Activated CD8-positive, alpha-beta memory T cell treated with anti-CD3 and anti-CD28 coated beads, Interleukin-2, amount 50 U/mL, for 1 hour (primary cell): ENCODE measurements around the gene MON1A.
"Not testable (repeated sequence)": the region's sequence is repeated elsewhere in the genome, so short reads cannot be mapped to it uniquely, and the experiment has no call there.

ENCODE experiments used
- DNase-seq: peaks from one replicate; pipeline ENCODE4 v3.0.0-alpha.2; 2020; ENCODE audit errors: extremely low read depth

The MON1A gene

GRCh38 chr3:49917806-49918590 is 11.6 kb downstream of the MON1A start:
- DNase-seq = not testable (repeated sequence)

DNA sequence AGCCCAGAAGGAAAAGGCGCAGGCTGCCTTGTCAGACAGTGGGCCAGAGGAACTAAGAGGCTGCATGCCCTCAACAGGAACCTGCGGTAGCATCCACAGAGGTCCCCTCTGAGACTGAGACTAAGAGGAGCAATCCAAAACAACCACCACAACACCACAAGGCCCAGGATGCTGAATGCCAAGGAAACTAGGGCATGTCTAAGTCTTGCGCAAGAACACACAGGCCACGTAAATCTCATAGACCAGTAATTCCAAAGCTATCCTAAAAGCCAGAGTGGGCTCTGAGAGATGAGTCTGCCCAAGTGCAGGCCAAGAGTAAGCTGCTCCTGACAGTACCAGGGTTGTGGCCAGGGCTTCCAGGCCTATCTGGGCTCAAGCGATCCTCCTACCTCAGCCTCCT is 12.9 kb downstream of the MON1A start:
- no peak for DNase-seq

- no peak for DNase-seq
These were observed 14.7 kb downstream of the MON1A start for GRCh38 chr3:49914906-49915305.

DNA sequence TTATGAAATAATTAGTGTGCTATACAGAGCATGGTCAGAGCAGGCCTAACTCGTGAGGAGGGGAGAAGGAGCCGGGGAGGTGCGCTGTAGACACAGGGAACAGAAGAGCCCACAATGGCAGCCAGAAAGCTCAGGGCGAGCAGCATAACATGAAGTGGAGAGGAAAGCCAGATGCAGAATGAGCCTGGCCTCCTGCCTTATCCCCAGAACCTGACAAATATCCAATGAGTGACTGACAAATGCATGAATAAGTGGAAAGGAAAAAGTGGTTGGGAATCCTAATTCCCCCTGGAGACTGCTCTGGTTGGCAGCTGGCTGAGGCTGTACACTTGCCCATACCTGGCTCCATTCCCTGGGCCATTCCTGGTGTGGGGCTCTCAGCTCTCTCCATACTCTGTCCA is 16.7 kb downstream of the MON1A start:
- DNase-seq = no peak

GRCh38 chr3:49911611-49912010 is 18.0 kb downstream of the MON1A start:
- DNase-seq = no peak

GRCh38 chr3:49911124-49911420 is 18.5 kb downstream of the MON1A start:
- DNase-seq = no peak

GRCh38 chr3:49910409-49911123 is 19.0 kb downstream of the MON1A start:
- DNase-seq = no peak

- no peak for DNase-seq
These were observed 21.0 kb downstream of the MON1A start for GRCh38 chr3:49908373-49909199.

DNA sequence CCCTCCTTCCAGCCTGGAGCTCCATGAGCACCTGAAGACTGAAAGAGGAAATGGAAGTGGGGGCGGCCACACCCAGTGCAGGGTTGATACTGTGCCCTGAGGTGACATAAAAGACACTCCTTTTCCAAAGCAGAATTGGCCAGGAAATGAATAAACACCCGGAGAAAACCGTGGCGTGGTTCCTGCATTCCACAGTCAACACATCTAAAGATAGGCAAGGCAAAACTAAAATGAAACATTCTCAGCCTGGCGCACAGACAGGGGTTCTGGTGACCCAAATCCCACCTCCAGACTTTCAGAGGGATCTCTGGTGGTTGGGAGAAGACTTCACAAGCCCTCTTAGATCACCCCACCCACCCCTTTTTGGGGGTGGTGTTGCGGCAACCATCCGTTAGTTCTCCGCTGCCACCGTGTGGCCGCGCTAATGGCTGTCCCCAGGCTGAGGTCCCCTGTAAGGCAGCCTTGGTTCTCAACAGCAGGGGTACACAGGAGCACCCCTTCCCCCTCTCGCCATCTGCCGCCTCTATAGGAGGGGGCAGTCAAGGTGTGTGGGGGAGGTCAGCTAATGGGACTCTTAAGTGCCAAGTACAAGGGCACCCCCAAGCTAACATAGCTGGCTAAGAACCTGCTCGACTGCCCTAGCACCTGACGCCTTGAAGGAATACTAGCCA is 23.4 kb downstream of the MON1A start:
- no peak for DNase-seq

DNA sequence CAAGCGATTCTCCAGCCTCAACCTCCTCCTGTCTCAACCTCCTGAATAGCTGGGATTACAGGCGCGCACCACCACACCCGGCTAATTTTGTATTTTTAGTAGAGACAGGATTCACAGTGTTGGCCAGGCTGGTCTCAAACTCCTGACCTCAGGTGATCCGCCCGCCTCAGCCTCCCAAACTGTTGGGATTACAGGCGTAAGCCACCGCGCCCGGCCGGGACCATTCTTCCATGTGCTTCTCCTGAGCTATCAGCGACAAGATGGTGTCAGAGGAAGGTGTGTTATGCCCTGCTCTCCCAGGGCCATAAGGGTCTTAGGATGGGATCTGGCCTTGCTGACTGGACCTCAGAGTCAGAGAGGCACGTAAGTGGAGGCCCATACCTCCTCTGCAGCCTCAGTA is 25.2 kb downstream of the MON1A start:
- DNase-seq = not testable (repeated sequence)

DNA sequence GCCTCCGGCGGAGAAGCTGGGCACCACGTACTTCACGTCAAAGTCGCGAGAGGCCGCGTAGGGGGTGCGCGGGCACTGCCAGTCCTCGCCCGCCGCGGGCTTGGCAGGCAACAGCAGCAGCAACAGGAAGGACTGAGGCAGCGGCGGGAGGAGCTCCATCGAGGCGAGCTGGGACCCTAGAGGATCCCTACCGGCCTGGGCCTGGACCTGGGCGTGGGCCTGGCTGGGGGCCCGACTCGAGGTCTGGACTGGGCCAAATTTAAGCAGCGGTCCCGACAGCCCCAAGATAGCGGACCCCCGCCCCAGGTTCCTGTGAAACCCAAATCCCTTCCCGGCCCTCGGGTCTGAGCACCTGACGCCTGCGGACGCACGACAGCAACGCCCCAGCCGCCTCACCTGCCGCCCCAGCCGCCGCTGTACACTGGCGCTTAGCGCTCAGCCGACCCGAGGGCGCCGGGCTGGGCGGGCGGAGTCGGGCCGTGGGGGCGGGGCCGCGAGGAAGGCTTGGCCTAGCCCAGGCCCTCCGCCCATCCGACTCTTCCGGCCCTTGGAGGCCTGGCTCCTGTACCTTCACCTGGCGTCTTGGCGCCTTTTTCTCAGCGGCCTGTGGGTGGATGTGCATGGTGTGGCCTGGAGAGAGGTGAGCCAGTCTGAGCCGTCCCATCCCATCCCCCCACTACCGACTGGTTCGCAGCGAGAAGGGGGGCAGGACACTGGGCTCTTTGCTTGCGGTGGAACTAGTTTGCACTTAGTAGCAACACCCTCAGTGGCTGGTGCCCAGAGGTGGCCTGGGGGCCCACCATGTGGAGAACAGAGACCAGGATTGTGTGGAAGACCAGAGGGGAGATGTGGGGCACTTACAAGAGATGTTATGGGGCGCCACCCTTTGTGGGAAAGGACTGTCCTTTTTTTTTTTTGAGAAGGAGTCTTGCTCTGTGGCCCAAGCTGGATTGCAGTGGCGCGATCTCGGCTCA is 25.9 kb downstream of the MON1A start, which contains the start of gene MST1R:
Gene MST1R (minus strand): TSS at position 423 of the 974 bp plus-strand sequence. CDS start 264 bp downstream, at position 159.
- DNase-seq = peak; percentile 36

DNA sequence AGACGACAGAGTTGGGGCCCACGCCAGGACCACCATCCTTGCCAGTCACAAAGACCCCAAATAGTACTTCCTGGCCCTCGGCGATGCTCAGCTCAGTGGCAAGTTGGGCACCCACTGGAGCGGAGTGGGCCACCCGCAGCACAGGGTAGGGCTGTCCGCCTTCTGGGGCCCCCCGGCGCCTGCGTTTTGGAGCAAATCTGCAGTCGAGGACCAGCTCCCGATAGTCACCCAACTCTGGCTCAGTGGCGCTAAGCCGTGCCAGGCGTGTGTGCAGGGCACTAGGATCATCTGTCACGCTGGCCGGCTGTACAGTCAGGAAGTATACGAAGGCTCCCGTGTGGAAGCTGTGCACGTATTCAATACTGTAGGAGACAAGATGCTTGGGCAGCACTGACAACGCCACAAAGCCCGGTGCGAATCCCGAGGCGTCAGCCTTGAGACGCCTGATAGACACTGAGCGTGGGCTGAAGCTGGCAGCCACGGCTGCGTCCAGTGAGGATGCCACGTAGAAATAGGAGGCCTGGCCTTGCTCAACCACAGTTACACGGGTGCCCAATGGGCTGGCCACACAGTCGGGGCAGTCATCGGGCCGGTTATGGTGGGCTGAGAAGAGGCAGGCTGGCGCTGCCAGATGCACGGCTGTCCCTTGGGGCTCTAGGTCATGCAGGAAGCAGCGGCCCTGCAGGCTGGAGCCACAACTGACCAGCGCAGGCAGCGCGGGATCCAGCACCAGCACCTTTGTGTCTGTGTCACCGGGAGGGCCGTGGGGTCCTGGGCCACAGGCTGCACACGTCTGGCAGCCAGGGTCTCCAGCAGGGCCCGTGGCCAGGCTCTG is 26.9 kb downstream of the MON1A start:
- DNase-seq = no peak

GRCh38 chr3:49901366-49902339 is 28.0 kb downstream of the MON1A start:
- DNase-seq = no peak

DNA sequence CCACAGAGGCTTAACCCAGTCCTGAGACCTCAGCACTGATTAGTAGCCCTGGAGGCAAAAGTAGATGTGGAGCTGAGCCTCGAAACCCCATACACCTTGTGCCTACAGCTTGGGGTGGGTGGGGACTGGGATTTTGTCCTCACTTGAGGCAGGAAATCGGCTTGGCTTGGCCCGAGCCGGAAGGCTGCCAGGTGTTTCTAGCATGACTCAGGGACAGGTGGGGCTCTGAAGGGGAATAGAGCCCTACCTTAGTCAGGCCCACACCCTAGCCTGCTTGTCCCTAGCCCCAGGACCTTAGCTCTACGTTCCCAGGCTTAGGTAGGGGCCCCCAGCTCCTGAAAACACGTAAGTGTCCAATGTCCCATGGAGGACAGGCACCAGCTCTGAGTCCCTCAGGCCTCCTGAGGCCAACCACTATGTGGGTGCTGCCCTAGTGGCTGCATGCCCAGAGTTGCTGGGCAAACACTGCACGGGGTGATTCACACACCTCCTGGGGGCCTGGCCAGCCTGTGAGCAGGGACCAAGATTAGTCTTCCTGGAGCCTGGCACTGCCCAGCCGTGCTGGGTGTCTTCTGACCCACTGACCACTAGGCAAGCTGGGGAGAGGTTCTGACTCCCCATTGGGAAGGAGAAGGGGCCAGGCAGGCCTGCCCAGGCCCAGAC is 29.0 kb downstream of the MON1A start:
- DNase-seq = no peak

DNA sequence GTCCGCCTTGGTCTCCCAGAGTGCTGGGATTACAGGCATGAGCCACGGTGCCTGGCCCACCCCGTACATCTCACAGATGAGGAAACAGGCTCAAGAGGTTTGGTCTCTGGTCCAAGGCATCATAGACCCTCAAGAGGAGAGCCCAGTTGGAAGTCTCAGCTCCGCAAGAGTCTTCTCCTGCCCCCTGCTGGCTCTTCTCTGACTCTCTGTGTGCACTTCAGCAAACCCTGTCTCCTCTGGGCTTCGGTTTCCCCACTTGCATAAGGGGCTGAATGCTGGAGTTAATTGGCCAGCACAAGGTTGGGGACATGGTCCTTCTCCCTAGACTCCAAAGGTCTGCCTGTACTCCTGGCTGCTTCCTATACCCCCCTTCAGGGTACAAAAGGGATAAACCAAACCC is 29.8 kb downstream of the MON1A start:
- no peak for DNase-seq

GRCh38 chr3:49898991-49899390 is 30.6 kb downstream of the MON1A start:
- DNase-seq = no peak

DNA sequence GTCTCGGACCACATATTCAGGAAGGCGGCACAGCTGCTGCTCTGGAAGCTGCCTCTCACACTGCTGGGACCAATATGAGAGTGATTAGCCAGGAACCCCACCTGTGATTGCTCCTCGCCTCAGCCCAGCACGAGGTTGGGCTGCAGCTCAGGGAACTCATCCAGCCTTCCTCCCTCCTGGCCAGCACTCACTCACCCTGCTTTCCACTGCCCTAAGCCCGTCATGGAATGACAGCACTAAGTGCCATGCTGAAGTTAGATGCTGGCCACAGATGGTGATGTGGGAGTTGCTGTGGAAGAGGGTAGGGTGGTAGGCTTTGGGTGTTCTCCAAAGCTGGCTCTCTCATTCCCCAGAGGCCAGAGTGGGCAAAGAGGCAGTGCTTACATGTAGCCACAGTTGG is 33.3 kb downstream of the MON1A start:
- DNase-seq = no peak

- DNase-seq = no peak
These were observed 33.8 kb downstream of the MON1A start for GRCh38 chr3:49895791-49896190.
